Stimulated activated CD4-positive, alpha-beta T cell treated with anti-CD3 and anti-CD28 coated beads, Interleukin-2, amount 100 ng/mL, for 48 hours (primary cell): ENCODE data around the gene ETV4.
"Not testable (repeated sequence)": the region's sequence is repeated elsewhere in the genome, so short reads cannot be mapped to it uniquely, and the experiment has no call there.

ENCODE experiments used
- DNase-seq, 2 donors: peaks; one replicate each; pipeline ENCODE4 v3.0.0-alpha.2; 2020

Gene ETV4

GRCh38 chr17:43509440-43509839 lies 36.7 kb downstream of the ETV4 start:
- DNase-seq, result not testable (repeated sequence)

GRCh38 chr17:43490621-43491020 lies 55.5 kb downstream of the ETV4 start:
- DNase-seq, result no peak

GRCh38 chr17:43483674-43484551 lies 62.2 kb downstream of the ETV4 start, which contains the start of gene DHX8:
DHX8 (plus strand) TSS chr17:43483975; CDS start chr17:43484038, 63 bp downstream.
- peak; percentile 98 to 99 for DNase-seq

- DNase-seq, result no peak
These were observed 63.8 kb downstream of the ETV4 start for GRCh38 chr17:43482103-43483012.

GRCh38 chr17:43479948-43480347 lies 66.2 kb downstream of the ETV4 start:
- DNase-seq, result no peak
